ENCODE results near the gene TSHZ2. TPM values are rescaled to one million over a fixed set of nuclear protein-coding genes. Genes with fewer than 3 reads are reported as not detected.

The TSHZ2 gene
- total RNA-seq, 1 experiment from 2014 or later, result 0.07 TPM

GRCh38 chr20:53052380-53052779 is 80.2 kb downstream of the TSHZ2 start:
- Histone ChIP-seq H3K9ac (ENCODE audit: low read length) (no peak overlapping the region), H3K79me2 (ENCODE audit: insufficient read depth, low read length) (no peaks in the 10 kb centered on the region), H3K9me3 (ENCODE audit: control insufficient read depth in 1 of 2, insufficient read depth in 1 of 2, low read depth in 1 of 2, low read length in 2 of 2) (no peaks in the 10 kb centered on the region; a peak in 1 of 4 replicates), H3K27me3 (ENCODE audit: insufficient read depth, low read length) (no peaks in the 10 kb centered on the region; the same call in 1 of the 2 replicates), H3K4me2 (ENCODE audit: low read length) (no peak overlapping the region), H3K9me2 (ENCODE audit: insufficient read depth) (no peaks in the 10 kb centered on the region), H2AFZ (ENCODE audit: low read depth, low read length, poor library complexity, severe bottlenecking) (no peak overlapping the region), H3K36me3 (ENCODE audit: control insufficient read depth in 1 of 2, insufficient read depth in 2 of 2, low read length in 2 of 2) (no peaks in the 10 kb centered on the region), H3K4me1 (ENCODE audit: control insufficient read depth in 1 of 2, insufficient read depth in 2 of 2, low read length in 2 of 2) (no peaks in the 10 kb centered on the region), H4K20me1 (ENCODE audit: insufficient read depth) (no peaks in the 10 kb centered on the region), H3K4me3 (replicated peaks in 1 of 2; ENCODE audit: low read depth in 1 of 2, low read length in 2 of 2) (no peak overlapping the region), H3K27ac (ENCODE audit: low read depth, low read length) (no peak overlapping the region)
- ChIA-PET CTCF (no interaction called here), POLR2A (no interaction called here), RAD21 (ENCODE audit: low non-redundant PET in 1 of 2, low total read pairs in 2 of 2, uncharacterized antibody in 2 of 2, unreplicated experiment in 2 of 2) (no interaction called here)
- intact Hi-C loops (cut with micrococcal nuclease), result no loop called here
- DNase-seq (ENCODE audit: low read depth, low spot score), result no peak
- no TSS peak for BruUV-seq (replicated peaks)
- no peak for ATAC-seq
- no peak for TF ChIP-seq CTCF (IDR thresholded peaks at IDR 0.05 in 2 of 3, conservative IDR thresholded peaks at IDR 0.05 in 1 of 3; ENCODE audit: borderline replicate concordance in 1 of 3, insufficient read depth in 1 of 3, low read depth in 2 of 3, low read length in 2 of 3)
- TF ChIP-seq POLR2AphosphoS5 (IDR thresholded peaks at IDR 0.05; ENCODE audit: low read depth, low read length), result no peak
- no peak for TF ChIP-seq ELF1 (IDR thresholded peaks at IDR 0.05; ENCODE audit: borderline replicate concordance, low read depth)
- TF ChIP-seq YY1 (IDR thresholded peaks at IDR 0.05; ENCODE audit: extremely low read depth, insufficient replicate concordance, low read depth, low read length), result no peak
- TF ChIP-seq REST (IDR thresholded peaks at IDR 0.05; ENCODE audit: low read depth), result no peak
- TF ChIP-seq SRF (IDR thresholded peaks at IDR 0.05; ENCODE audit: low read depth), result no peak
- no peak for TF ChIP-seq EZH2 (IDR thresholded peaks at IDR 0.05)
- TF ChIP-seq SIN3A (IDR thresholded peaks at IDR 0.05; ENCODE audit: low read depth), result no peak
- TF ChIP-seq FOSL1 (IDR thresholded peaks at IDR 0.05; ENCODE audit: low read depth), result no peak
- TF ChIP-seq TCF7L2 (IDR thresholded peaks at IDR 0.05; ENCODE audit: borderline replicate concordance, extremely low read depth, insufficient read depth, insufficient read length), result no peak
- no peak for TF ChIP-seq CEBPB (IDR thresholded peaks at IDR 0.05; ENCODE audit: low read depth)
- no peak for TF ChIP-seq RAD21 (IDR thresholded peaks at IDR 0.05; ENCODE audit: low read depth)
- no peak for TF ChIP-seq ZNF274 (IDR thresholded peaks at IDR 0.05; ENCODE audit: low read depth, low read length)
- TF ChIP-seq SP1 (IDR thresholded peaks at IDR 0.05; ENCODE audit: low read depth), result no peak
- no peak for TF ChIP-seq CBX3 (IDR thresholded peaks at IDR 0.05; ENCODE audit: low read depth)
- TF ChIP-seq EZH2phosphoT487 (IDR thresholded peaks at IDR 0.05; ENCODE audit: borderline replicate concordance), result no peak
- TF ChIP-seq POLR2A (IDR thresholded peaks at IDR 0.05; ENCODE audit: borderline replicate concordance, extremely low read depth, insufficient read depth, insufficient read length), result no peak

Measured in HCT116 (cell line).